PC-9 (cell line): ENCODE results near the gene PCSK5. TPM values are rescaled to one million over a fixed set of nuclear protein-coding genes. Genes with fewer than 3 reads are reported as not detected.

Source experiments
- BruUV-seq: library from RNA; stranded (reverse); fragments of 400-500 nt; replicated peaks from 2 replicates; lab custom pipeline; 2021; lab: Mats Ljungman, UMichigan
- CTCF ChIA-PET: fragments of 300-600 bp; sonication (Branson Sonifier 250); formaldehyde crosslinking; loops from one replicate; lab custom pipeline; 2022; ENCODE audit warnings: antibody characterized with exemption; lab: Charles Lee
- POLR2A ChIA-PET: fragments of 300-600 bp; sonication (Branson Sonifier 250); formaldehyde crosslinking; loops from one replicate; lab custom pipeline; 2022; ENCODE audit warnings: antibody characterized with exemption; ENCODE audit not compliant: unreplicated experiment; lab: Charles Lee
- DNase-seq, 2 experiments: peaks; one replicate each; pipeline versions ENCODE4 v3.0.0 to v3.0.0-alpha.2; 2015 to 2022; ENCODE audit warnings: mixed read lengths in 1 of 2
- H2AFZ ChIP-seq: fragments of 200-600 bp; sonication (generic); 2 replicates; pipeline ENCODE4 v1.8.1; 2017; ENCODE audit warnings: antibody characterized with exemption
- H3F3A ChIP-seq: fragments of 200-600 bp; sonication (generic); 2 replicates; pipeline ENCODE4 v1.8.1; 2017; ENCODE audit warnings: antibody characterized with exemption, mild to moderate bottlenecking, low read depth; ENCODE audit not compliant: insufficient read depth
- H3K27ac ChIP-seq: fragments of 200-600 bp; sonication (generic); 2 replicates; pipeline ENCODE4 v1.6.1; 2016; ENCODE audit warnings: mixed run types
- H3K27me3 ChIP-seq: fragments of 200-600 bp; sonication (generic); 2 replicates; pipeline ENCODE4 v1.6.1; 2016; ENCODE audit warnings: low read depth, mixed run types; ENCODE audit not compliant: insufficient read depth
- H3K36me3 ChIP-seq: fragments of 200-600 bp; sonication (generic); 2 replicates; pipeline ENCODE4 v1.6.1; 2016; ENCODE audit warnings: low read depth, mixed run types
- H3K4me1 ChIP-seq: fragments of 200-600 bp; sonication (generic); replicated peaks from 2 replicates; pipeline ENCODE4 v1.6.1; 2016; ENCODE audit warnings: mixed run types; ENCODE audit not compliant: insufficient read depth
- H3K4me2 ChIP-seq: fragments of 200-600 bp; sonication (generic); 2 replicates; pipeline ENCODE4 v1.6.1; 2017; ENCODE audit warnings: mixed run types
- H3K4me3 ChIP-seq: fragments of 200-600 bp; sonication (generic); 2 replicates; pipeline ENCODE4 v1.6.1; 2016; ENCODE audit warnings: mixed run types
- H3K79me2 ChIP-seq: fragments of 200-600 bp; sonication (generic); 2 replicates; pipeline ENCODE4 v1.6.1; 2017; ENCODE audit warnings: low read depth, mixed run types
- H3K9me2 ChIP-seq: fragments of 200-600 bp; sonication (generic); 2 replicates; pipeline ENCODE4 v1.8.1; 2017; ENCODE audit warnings: mild to moderate bottlenecking; ENCODE audit not compliant: insufficient read depth
- H3K9me3 ChIP-seq: fragments of 200-600 bp; sonication (generic); 2 replicates; pipeline ENCODE4 v1.8.1; 2016; ENCODE audit warnings: low read depth; ENCODE audit not compliant: insufficient read depth
- H4K20me1 ChIP-seq: fragments of 200-600 bp; sonication (generic); 2 replicates; pipeline ENCODE4 v1.8.1; 2017; ENCODE audit not compliant: insufficient read depth
- CTCF ChIP-seq: fragments of 200-600 bp; sonication (generic); conservative IDR thresholded peaks from 2 replicates; pipeline ENCODE4 v1.6.1; 2017; ENCODE audit warnings: mixed run types, antibody characterized with exemption, mild to moderate bottlenecking, moderate library complexity
- EZH2 ChIP-seq: fragments of 200-600 bp; sonication (generic); IDR thresholded peaks from 2 replicates; pipeline ENCODE4 v1.8.0; 2017; ENCODE audit warnings: antibody characterized with exemption, low read depth
- intact Hi-C: fragments of 100-400 bp; cut with micrococcal nuclease; formaldehyde crosslinking; loops from one replicate; pipeline ENCODE4 v1.10.0; 2022; ENCODE audit not compliant: unreplicated experiment
- total RNA-seq: library from RNA; stranded (reverse); gene quantifications from 2 replicates; pipeline ENCODE4 v1.2.3, GENCODE V29; 2021

Gene PCSK5
- total RNA-seq, 1 experiment from 2014 or later: 8.2 TPM

- Histone ChIP-seq H3K9me3 (no peaks in the 10 kb centered on the region), H3K4me1 (peaks cover 40% of the 10 kb centered on the region), H3K4me3 (no peak overlapping the region), H3K79me2 (no peaks in the 10 kb centered on the region), H3K4me2 (no peak overlapping the region), H4K20me1 (no peaks in the 10 kb centered on the region), H3F3A (peaks cover 42% of the 10 kb centered on the region), H3K9me2 (no peaks in the 10 kb centered on the region), H3K27ac (no peak overlapping the region), H2AFZ (no peak overlapping the region), H3K36me3 (no peaks in the 10 kb centered on the region), H3K27me3 (no peaks in the 10 kb centered on the region)
- DNase-seq: peak in 1 of 2 experiments; percentile 18
- no TSS peak for BruUV-seq
- ChIA-PET POLR2A (no interaction called here), CTCF (no interaction called here)
- intact Hi-C loops: loop anchor here (5.0 to 10.0 kb wide), 3 partner anchors 78 to 257 kb away; no protein-coding TSS in a partner anchor
- TF ChIP-seq CTCF (no peak), EZH2 (no peak)
Observed at GRCh38 chr9:76218886-76219445, 328.5 kb downstream of the PCSK5 start.

GRCh38 chr9:76219560-76220151, 329.2 kb downstream of the PCSK5 start:
- POLR2A ChIA-PET: no interaction called here
- no peak for DNase-seq

GRCh38 chr9:76221423-76221822, 330.9 kb downstream of the PCSK5 start:
- TF ChIP-seq CTCF (no peak), EZH2 (no peak)
- BruUV-seq: no TSS peak

More at GRCh38 chr9:76219560-76220151, 329.2 kb downstream of the PCSK5 start:
- H3K4me3 ChIP-seq: no peak overlapping the region
- intact Hi-C loops: loop anchor here (5.0 to 10.0 kb wide), 3 partner anchors 78 to 257 kb away; no protein-coding TSS in a partner anchor
- no peaks in the 10 kb centered on the region for H3K36me3 ChIP-seq
- no peaks in the 10 kb centered on the region for H3K9me2 ChIP-seq
- no peak overlapping the region for H3K27ac ChIP-seq
- no TSS peak for BruUV-seq
- H3F3A ChIP-seq: peaks cover 37% of the 10 kb centered on the region
- no peaks in the 10 kb centered on the region for H3K9me3 ChIP-seq
- H3K27me3 ChIP-seq: no peaks in the 10 kb centered on the region
- no peak overlapping the region for H3K4me2 ChIP-seq
- TF ChIP-seq EZH2 (no peak), CTCF (no peak)
- no peak overlapping the region for H2AFZ ChIP-seq
- CTCF ChIA-PET: no interaction called here
- peaks cover 38% of the 10 kb centered on the region for H3K4me1 ChIP-seq
- no peaks in the 10 kb centered on the region for H4K20me1 ChIP-seq
- H3K79me2 ChIP-seq: no peaks in the 10 kb centered on the region

More at GRCh38 chr9:76221423-76221822, 330.9 kb downstream of the PCSK5 start:
- no peaks in the 10 kb centered on the region for H3K79me2 ChIP-seq
- POLR2A ChIA-PET: no interaction called here
- no peak overlapping the region for H3K4me2 ChIP-seq
- H3K9me2 ChIP-seq: no peaks in the 10 kb centered on the region
- no peak for DNase-seq
- no peak overlapping the region for H3K27ac ChIP-seq
- H3K27me3 ChIP-seq: no peaks in the 10 kb centered on the region
- CTCF ChIA-PET: no interaction called here
- H3K4me3 ChIP-seq: no peak overlapping the region
- H3K9me3 ChIP-seq: no peaks in the 10 kb centered on the region
- no peak overlapping the region for H2AFZ ChIP-seq
- H3F3A ChIP-seq: peaks cover 21% of the 10 kb centered on the region
- no peaks in the 10 kb centered on the region for H4K20me1 ChIP-seq
- no peaks in the 10 kb centered on the region for H3K36me3 ChIP-seq
- peaks cover 22% of the 10 kb centered on the region for H3K4me1 ChIP-seq
- intact Hi-C loops: no loop called here
